Spleen (tissue), 7 donors: ENCODE results near the gene SYNM.

Experiments used
- CTCF ChIP-seq, 11 experiments: fragments of 200-600 bp in 7 of 11; fragments of 450-650 bp in 4 of 11; sonication (generic) in 4 of 11; IDR thresholded peaks in 8 of 11; conservative IDR thresholded peaks in 3 of 11; 1 replicate in 7 of 11; 2 replicates in 4 of 11; pipeline versions ENCODE4 v1.4.0 to v1.8.0; 2016 to 2021; ENCODE audit warnings: antibody characterized with exemption in 11 of 11, inconsistent platforms in 4 of 11, mild to moderate bottlenecking in 1 of 11
- POLR2A ChIP-seq, 3 donors: fragments of 450-650 bp; IDR thresholded peaks; one replicate each; pipeline ENCODE4 v1.5.1; 2017; ENCODE audit warnings: antibody characterized with exemption in 3 of 3, mild to moderate bottlenecking in 1 of 3
- POLR2AphosphoS5 ChIP-seq, 3 donors: sonication (generic); formaldehyde crosslinking; IDR thresholded peaks; one replicate each; pipeline ENCODE4 v1.5.1; 2017; ENCODE audit warnings: antibody characterized with exemption in 3 of 3
- donor health status: DM: no; HTN: no; CAD: no; lungs with moderate emphysema.
- donor health status: DM: no; HTN: no; CAD: no.
- donor health status: DM: no; HTN: no; CAD: no.

- TF ChIP-seq CTCF (IDR thresholded peaks at IDR 0.05 in 8 of 11, conservative IDR thresholded peaks at IDR 0.05 in 3 of 11), result no peak
- TF ChIP-seq POLR2A (IDR thresholded peaks at IDR 0.05), result no peak
- TF ChIP-seq POLR2AphosphoS5 (IDR thresholded peaks at IDR 0.05), result no peak
Observed at GRCh38 chr15:99126930-99127329, 22.1 kb downstream of the SYNM start.
